Brain microvascular endothelial cell (primary cell): ENCODE measurements around the gene PGF.

Experiments used
- DNase-seq: peaks from one replicate; pipeline ENCODE4 v3.0.0-alpha.2; 2020
- H3K27ac ChIP-seq: fragments of 250-450 bp; sonication (Bioruptor Pico); 2 replicates; pipeline ENCODE4 v1.5.1; 2020; ENCODE audit warnings: mild to moderate bottlenecking, moderate library complexity
- H3K27me3 ChIP-seq: fragments of 250-450 bp; sonication (Bioruptor Pico); replicated peaks from 2 replicates; pipeline ENCODE4 v1.5.1; 2020; ENCODE audit warnings: mild to moderate bottlenecking
- H3K36me3 ChIP-seq: fragments of 250-450 bp; sonication (Bioruptor Pico); replicated peaks from 2 replicates; pipeline ENCODE4 v1.5.1; 2020; ENCODE audit warnings: mild to moderate bottlenecking
- H3K4me3 ChIP-seq: 2 replicates; pipeline ENCODE4 v1.5.1; 2011; ENCODE audit warnings: low read depth, mild to moderate bottlenecking, control low read depth, low read length, moderate library complexity
- CTCF ChIP-seq: IDR thresholded peaks from 2 replicates; pipeline ENCODE4 v1.5.1; 2011; ENCODE audit warnings: low read depth, mild to moderate bottlenecking, moderate library complexity, low read length, control low read depth, inconsistent platforms; ENCODE audit errors: missing control alignments
- in situ Hi-C: cut with HindIII; loops from 2 replicates; pipeline ENCODE4 v1.10.0; 2017; ENCODE audit warnings: low sequenced_read_pairs, low pct_ligation_motif_present

Gene PGF

GRCh38 chr14:74956027-74956279, 556 bp upstream of the PGF start:
- Histone ChIP-seq H3K27ac (no peak overlapping the region), H3K27me3 (no peaks in the 10 kb centered on the region), H3K4me3 (no peak overlapping the region), H3K36me3 (no peaks in the 10 kb centered on the region)
- in situ Hi-C loops, result no loop called here
- DNase-seq, result no peak
- no peak for TF ChIP-seq CTCF

DNA sequence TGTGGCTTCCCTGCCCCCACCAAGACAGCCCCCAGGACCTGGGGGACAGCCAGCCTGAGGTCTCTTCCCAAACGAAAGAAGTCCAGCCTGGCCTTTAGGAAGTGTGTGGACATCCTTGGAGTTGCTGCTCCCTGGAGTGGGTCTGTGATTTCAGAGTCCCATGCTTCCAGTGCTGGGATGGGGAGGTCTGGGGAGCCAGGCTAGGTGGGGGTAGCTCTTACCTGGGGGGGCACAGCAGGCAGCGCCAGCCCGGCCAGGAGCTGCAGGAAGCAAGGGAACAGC, 509 bp downstream of the PGF start:
- no peak for DNase-seq
- no peak for TF ChIP-seq CTCF
- Histone ChIP-seq H3K36me3 (no peaks in the 10 kb centered on the region), H3K27ac (no peak overlapping the region), H3K4me3 (peak overlapping the region; percentile 48), H3K27me3 (no peaks in the 10 kb centered on the region)
- in situ Hi-C loops, result no loop called here

DNA sequence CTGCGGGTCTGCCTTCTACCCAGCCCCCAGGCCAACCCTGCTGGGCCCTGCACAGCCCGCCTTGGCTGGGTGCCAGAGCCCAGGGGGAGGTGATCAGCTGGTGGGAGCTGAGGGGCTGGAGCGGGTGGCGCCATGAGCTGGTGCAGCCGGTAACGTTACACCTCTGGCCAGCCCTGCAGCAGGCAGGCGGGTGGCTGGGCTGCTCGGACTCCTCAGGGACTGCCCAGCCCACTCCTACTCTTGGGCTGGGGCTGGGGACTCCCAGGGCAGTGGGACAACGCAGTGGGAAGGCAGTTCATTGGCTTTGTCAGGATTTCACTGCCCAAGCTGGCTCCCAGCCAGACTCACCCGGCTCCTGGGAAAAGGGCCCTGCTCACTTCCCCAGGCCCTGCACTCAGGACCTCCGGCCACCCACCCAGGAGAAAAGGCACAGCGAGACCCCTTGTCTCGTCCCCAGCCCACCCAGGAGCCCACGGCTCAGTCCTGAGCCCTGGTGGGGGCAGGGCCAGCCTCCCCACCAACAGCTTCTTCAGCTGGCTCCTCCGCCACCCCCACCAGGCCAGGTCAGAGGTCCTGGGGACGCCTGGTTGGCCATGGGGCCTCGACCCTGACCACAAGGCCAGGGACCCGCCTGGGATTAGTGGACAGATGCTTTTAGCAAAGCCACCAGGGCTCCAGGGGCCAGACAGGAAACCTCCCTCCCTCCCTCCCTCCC, 1.0 kb downstream of the PGF start:
- Histone ChIP-seq H3K36me3 (no peaks in the 10 kb centered on the region), H3K4me3 (peak overlapping the region; percentile 48), H3K27me3 (no peaks in the 10 kb centered on the region), H3K27ac (no peak overlapping the region)
- DNase-seq, result no peak
- in situ Hi-C loops, result no loop called here
- TF ChIP-seq CTCF, result no peak

- in situ Hi-C loops, result no loop called here
- no peaks in the 10 kb centered on the region for H3K36me3 ChIP-seq
- H3K27ac ChIP-seq, result no peak overlapping the region
- H3K27me3 ChIP-seq, result no peaks in the 10 kb centered on the region
- H3K4me3 ChIP-seq, result no peak overlapping the region
- TF ChIP-seq CTCF, result no peak
- no peak for DNase-seq
These were observed 1.7 kb downstream of the PGF start for GRCh38 chr14:74953686-74954085.

- in situ Hi-C loops, result no loop called here
- DNase-seq, result no peak
- Histone ChIP-seq H3K4me3 (no peak overlapping the region), H3K27me3 (no peaks in the 10 kb centered on the region), H3K36me3 (no peaks in the 10 kb centered on the region), H3K27ac (no peak overlapping the region)
- TF ChIP-seq CTCF, result no peak
These were observed 2.5 kb downstream of the PGF start for GRCh38 chr14:74952697-74953484.
